Thymus (tissue), 11 donors: Measurements from ENCODE around the gene OSBPL1A. TPM values are rescaled to one million over a fixed set of nuclear protein-coding genes. Genes with fewer than 3 reads are reported as not detected.

Source experiments
- DNase-seq, 9 donors: peaks; one replicate each; pipeline ENCODE4 v3.0.0-alpha.2; 2013; ENCODE audit warnings: low spot score in 9 of 9, low read depth in 6 of 9, missing footprints in 1 of 9
- H3K27ac ChIP-seq, 2 donors: one replicate each; pipeline ENCODE4 v1.5.1; 2013; ENCODE audit warnings: control low read depth in 1 of 2, low read depth in 1 of 2, low read length in 1 of 2, mild to moderate bottlenecking in 1 of 2, moderate library complexity in 1 of 2
- H3K27me3 ChIP-seq, 2 donors: one replicate each; pipeline ENCODE4 v1.5.1; 2013; ENCODE audit warnings: low read length in 1 of 2; ENCODE audit not compliant: control insufficient read depth in 2 of 2, insufficient read depth in 1 of 2
- H3K36me3 ChIP-seq, 2 donors: one replicate each; pipeline ENCODE4 v1.5.1; 2013; ENCODE audit warnings: low read length in 1 of 2, mild to moderate bottlenecking in 1 of 2, moderate library complexity in 1 of 2; ENCODE audit not compliant: control insufficient read depth in 2 of 2, insufficient read depth in 2 of 2
- H3K4me1 ChIP-seq, 2 donors: one replicate each; pipeline ENCODE4 v1.5.1; 2013; ENCODE audit warnings: low read length in 2 of 2; ENCODE audit not compliant: control insufficient read depth in 2 of 2, insufficient read depth in 2 of 2
- H3K4me3 ChIP-seq, 2 donors: one replicate each; pipeline ENCODE4 v1.5.1; 2013; ENCODE audit warnings: low read length in 2 of 2, control low read depth in 1 of 2, mild to moderate bottlenecking in 1 of 2
- H3K9me3 ChIP-seq, 2 donors: one replicate each; pipeline ENCODE4 v1.5.1; 2013; ENCODE audit warnings: low read length in 1 of 2, mild to moderate bottlenecking in 1 of 2; ENCODE audit not compliant: control insufficient read depth in 2 of 2, insufficient read depth in 1 of 2
- WGBS: extraction: QIAGEN DNeasy Blood & Tissue Kit; methylation state at CpG from one replicate; pipeline ENCODE4 v1.1.7; 2013; 5-methylcytosine and 5-hydroxymethylcytosine counted together
- polyA plus RNA-seq: library from polyadenylated mRNA; stranded (reverse); fragments of 200-250 nt; gene quantifications from one replicate; pipeline ENCODE4 v1.2.3, GENCODE V29; 2013
- total RNA-seq: library from RNA; stranded (reverse); fragments of 120-200 nt; gene quantifications from one replicate; pipeline ENCODE4 v1.2.4, GENCODE V29; 2013
- donor health status: healthy.

Gene OSBPL1A
- total and polyA plus RNA-seq, 2 donors = 10.7 to 21.0 TPM

- no peaks in the 10 kb centered on the region for H3K36me3 ChIP-seq
- DNase-seq = no peak
- H3K27me3 ChIP-seq = peaks cover 0 to 2% of the 10 kb centered on the region in 2 donors
- 95% methylated on average over 3 of the region's 3 CpGs for WGBS
- H3K27ac ChIP-seq = no peak overlapping the region
- no peaks in the 10 kb centered on the region for H3K9me3 ChIP-seq
- H3K4me1 ChIP-seq = no peaks in the 10 kb centered on the region
- H3K4me3 ChIP-seq = no peak overlapping the region
Measured at GRCh38 chr18:24404591-24404990, 7.0 kb upstream of the OSBPL1A start.

GRCh38 chr18:24403076-24403475 is 5.5 kb upstream of the OSBPL1A start:
- 81% methylated on average over 5 of the region's 5 CpGs for WGBS
- Histone ChIP-seq H3K9me3 (no peaks in the 10 kb centered on the region), H3K4me1 (peaks cover 0 to 1% of the 10 kb centered on the region in 2 donors), H3K36me3 (no peaks in the 10 kb centered on the region), H3K27me3 (peaks cover 0 to 2% of the 10 kb centered on the region in 2 donors), H3K4me3 (no peak overlapping the region), H3K27ac (no peak overlapping the region)
- DNase-seq = no peak

GRCh38 chr18:24402209-24402785 is 4.7 kb upstream of the OSBPL1A start:
- 88% methylated on average over 6 of the region's 6 CpGs for WGBS
- Histone ChIP-seq H3K36me3 (no peaks in the 10 kb centered on the region), H3K4me3 (no peak overlapping the region), H3K4me1 (peaks cover 0 to 3% of the 10 kb centered on the region in 2 donors), H3K27me3 (peaks cover 0 to 3% of the 10 kb centered on the region in 2 donors), H3K9me3 (no peaks in the 10 kb centered on the region), H3K27ac (no peak overlapping the region)
- peak in 2 of 9 donors; percentile 14 to 34 for DNase-seq

GRCh38 chr18:24400587-24400986 is 3.0 kb upstream of the OSBPL1A start:
- 94% methylated on average over 2 of the region's 2 CpGs for WGBS
- Histone ChIP-seq H3K4me3 (no peak overlapping the region), H3K27ac (no peak overlapping the region), H3K27me3 (peaks cover 2 to 3% of the 10 kb centered on the region in 2 donors), H3K4me1 (peaks cover 0 to 3% of the 10 kb centered on the region in 2 donors), H3K9me3 (no peaks in the 10 kb centered on the region), H3K36me3 (no peaks in the 10 kb centered on the region)
- DNase-seq = no peak

- H3K27ac ChIP-seq = no peak overlapping the region
- H3K27me3 ChIP-seq = peaks cover 2 to 3% of the 10 kb centered on the region in 2 donors
- H3K36me3 ChIP-seq = no peaks in the 10 kb centered on the region
- no peak overlapping the region for H3K4me3 ChIP-seq
- peaks cover 0 to 5% of the 10 kb centered on the region in 2 donors for H3K4me1 ChIP-seq
- H3K9me3 ChIP-seq = no peaks in the 10 kb centered on the region
- DNase-seq = no peak
- WGBS = 96% methylated on average over 15 of the region's 15 CpGs
Measured at GRCh38 chr18:24398540-24398939, 916 bp upstream of the OSBPL1A start.

GRCh38 chr18:24397131-24397693 is 412 bp downstream of the OSBPL1A start:
- DNase-seq = peak; percentile 5 to 58 (median 28)
- H3K27me3 ChIP-seq = peaks cover 2 to 3% of the 10 kb centered on the region in 2 donors
- under 1% methylated on average over 50 of the region's 50 CpGs for WGBS

GRCh38 chr18:24396082-24396633 is 1.5 kb downstream of the OSBPL1A start:
- no peak for DNase-seq
- H3K9me3 ChIP-seq = no peaks in the 10 kb centered on the region
- no peaks in the 10 kb centered on the region for H3K36me3 ChIP-seq
- H3K27ac ChIP-seq = no peak overlapping the region
- no peak overlapping the region for H3K4me3 ChIP-seq
- 92% methylated on average over 8 of the region's 8 CpGs for WGBS
- peaks cover 2 to 3% of the 10 kb centered on the region in 2 donors for H3K27me3 ChIP-seq
- H3K4me1 ChIP-seq = peaks cover 0 to 5% of the 10 kb centered on the region in 2 donors

More at GRCh38 chr18:24397131-24397693, 412 bp downstream of the OSBPL1A start:
- Histone ChIP-seq H3K9me3 (no peaks in the 10 kb centered on the region), H3K27ac (peak overlapping the region; percentile 9 to 33), H3K4me3 (peak overlapping the region; percentile 62 to 63), H3K4me1 (peaks cover 0 to 5% of the 10 kb centered on the region in 2 donors), H3K36me3 (no peaks in the 10 kb centered on the region)

GRCh38 chr18:24395049-24395795 is 2.4 kb downstream of the OSBPL1A start:
- H3K27me3 ChIP-seq = peaks cover 2 to 3% of the 10 kb centered on the region in 2 donors
- 86% methylated on average over 11 of the region's 11 CpGs for WGBS
- no peak for DNase-seq
- H3K4me1 ChIP-seq = peaks cover 0 to 5% of the 10 kb centered on the region in 2 donors
- H3K36me3 ChIP-seq = no peaks in the 10 kb centered on the region
- no peak overlapping the region for H3K4me3 ChIP-seq
- no peaks in the 10 kb centered on the region for H3K9me3 ChIP-seq
- H3K27ac ChIP-seq = no peak overlapping the region

GRCh38 chr18:24388957-24389356 is 8.7 kb downstream of the OSBPL1A start:
- DNase-seq = no peak
- no peaks in the 10 kb centered on the region for H3K4me1 ChIP-seq
- H3K36me3 ChIP-seq = no peaks in the 10 kb centered on the region
- H3K4me3 ChIP-seq = no peak overlapping the region
- no peaks in the 10 kb centered on the region for H3K27me3 ChIP-seq
- H3K9me3 ChIP-seq = no peaks in the 10 kb centered on the region
- no peak overlapping the region for H3K27ac ChIP-seq
- 98% methylated on average over 3 of the region's 3 CpGs for WGBS
